Ovary (tissue), 3 donors: Measurements from ENCODE around the gene YWHAG.

ENCODE experiments used
- CTCF ChIP-seq, 3 donors: fragments of 450-650 bp in 2 of 3; fragments of 200-600 bp in 1 of 3; IDR thresholded peaks; one replicate each; pipeline versions ENCODE4 v1.5.1 to v1.8.0; 2016 to 2022; ENCODE audit warnings: antibody characterized with exemption in 3 of 3, mild to moderate bottlenecking in 1 of 3
- EP300 ChIP-seq: sonication (generic); formaldehyde crosslinking; IDR thresholded peaks from one replicate; pipeline ENCODE4 v1.6.1; 2017; ENCODE audit warnings: antibody characterized with exemption
- POLR2A ChIP-seq: fragments of 450-650 bp; IDR thresholded peaks from one replicate; pipeline ENCODE4 v1.6.1; 2017; ENCODE audit warnings: antibody characterized with exemption, mild to moderate bottlenecking, moderate library complexity
- donor health status: DM: no; HTN: no; CAD: no.

DNA sequence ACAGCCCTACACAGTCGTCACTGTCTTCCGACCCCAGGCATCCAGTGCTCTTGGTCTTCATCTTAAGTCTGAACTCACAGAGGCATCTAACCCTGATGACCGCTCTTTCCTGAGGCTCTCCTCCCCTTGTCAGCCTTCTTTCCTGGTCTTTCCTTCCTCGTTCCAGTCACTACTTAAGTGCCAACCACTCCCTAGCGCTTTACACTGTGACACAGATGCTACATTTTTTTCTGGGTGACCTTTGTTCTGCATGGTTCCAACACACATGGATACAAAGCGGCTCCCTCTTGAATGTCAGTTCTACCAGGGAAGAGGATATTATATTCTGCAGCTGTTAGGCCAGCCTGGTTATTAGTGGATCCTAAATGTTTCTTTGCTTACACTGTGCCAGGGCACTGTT lies 12.7 kb downstream of the YWHAG start:
- TF ChIP-seq EP300, result no peak
- TF ChIP-seq CTCF (IDR thresholded peaks at IDR 0.05), result no peak
- TF ChIP-seq POLR2A, result no peak
